ENCODE data around the gene PSKH1. TPM values are rescaled to one million over a fixed set of nuclear protein-coding genes. Genes with fewer than 3 reads are reported as not detected.

PSKH1 gene
- total RNA-seq, 1 experiment from 2014 or later, result 8.1 TPM

DNA sequence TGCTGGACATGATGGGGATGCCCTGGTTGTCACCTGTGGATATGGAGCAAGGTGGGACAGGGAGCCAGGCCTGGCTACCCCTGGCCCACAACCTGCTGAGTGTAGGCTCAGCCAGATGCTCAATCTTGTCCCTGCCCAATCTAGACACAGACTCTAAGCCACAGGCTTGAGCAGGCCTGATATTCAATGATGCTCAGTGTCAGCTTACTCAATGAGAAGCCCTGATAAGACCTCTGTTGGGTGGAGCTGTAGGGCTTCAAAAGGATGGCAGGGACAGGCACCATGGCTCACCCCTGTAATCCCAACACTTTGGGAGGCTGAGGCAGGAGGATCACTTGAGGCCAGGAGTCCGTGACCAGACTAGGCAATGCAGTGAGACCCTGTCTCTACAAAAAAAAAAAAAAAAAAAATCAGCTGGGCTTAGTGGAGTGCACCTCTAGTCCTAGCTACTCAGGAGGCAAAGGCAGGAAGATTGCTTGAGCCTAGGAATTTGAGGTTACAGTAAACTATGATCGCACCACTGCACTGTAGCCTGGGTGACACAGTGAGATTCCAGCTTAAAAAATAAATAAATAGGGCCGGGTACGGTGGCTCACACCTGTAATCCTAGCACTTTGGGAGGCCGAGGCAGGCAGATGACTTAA lies 47.5 kb downstream of the PSKH1 start:
- no peak for DNase-seq (ENCODE audit: low spot score)

DNA sequence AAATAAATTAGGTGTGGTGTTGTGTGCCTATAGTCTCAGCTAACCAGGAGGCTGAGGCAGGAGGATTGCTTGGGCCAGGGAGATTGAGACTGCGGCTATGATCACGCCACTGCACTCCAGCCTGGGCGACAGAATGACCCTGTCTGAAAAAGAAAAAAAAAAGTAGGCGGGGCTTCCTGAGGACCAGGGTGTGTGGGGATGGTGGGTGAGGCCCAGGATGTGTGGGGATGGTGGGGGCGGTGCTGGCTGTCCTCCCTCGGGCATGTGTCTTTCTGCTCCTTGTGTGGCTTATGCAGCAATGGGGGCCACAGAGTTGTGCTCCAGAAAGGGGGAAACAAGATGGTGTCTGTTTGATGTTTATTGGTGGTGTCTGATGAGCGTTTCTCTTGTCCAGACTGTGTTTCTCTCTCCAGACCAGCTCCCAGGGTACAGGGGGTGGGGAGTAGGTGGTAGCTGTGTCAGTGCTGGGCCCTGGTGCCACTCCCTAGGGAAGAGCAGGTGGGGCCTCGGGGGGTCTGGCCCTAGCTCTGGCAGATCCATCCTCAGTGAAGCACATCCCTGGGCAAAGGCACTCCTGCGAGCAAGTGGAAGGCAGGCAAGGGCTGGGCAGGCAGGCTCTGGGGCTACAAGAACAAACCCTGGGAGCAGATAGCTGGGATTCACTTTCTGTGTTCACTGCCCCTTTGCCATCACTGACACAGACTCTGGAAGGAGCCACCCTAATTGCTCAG lies 48.6 kb downstream of the PSKH1 start:
- DNase-seq (ENCODE audit: low spot score), result no peak

- DNase-seq (ENCODE audit: low spot score), result no peak
These were observed 49.1 kb downstream of the PSKH1 start for GRCh38 chr16:67942200-67942509.

- DNase-seq (ENCODE audit: low spot score), result no peak
These were observed 49.6 kb downstream of the PSKH1 start for GRCh38 chr16:67942510-67943255.

- no peak for DNase-seq (ENCODE audit: low spot score)
These were observed 50.2 kb downstream of the PSKH1 start for GRCh38 chr16:67943256-67943618.

DNA sequence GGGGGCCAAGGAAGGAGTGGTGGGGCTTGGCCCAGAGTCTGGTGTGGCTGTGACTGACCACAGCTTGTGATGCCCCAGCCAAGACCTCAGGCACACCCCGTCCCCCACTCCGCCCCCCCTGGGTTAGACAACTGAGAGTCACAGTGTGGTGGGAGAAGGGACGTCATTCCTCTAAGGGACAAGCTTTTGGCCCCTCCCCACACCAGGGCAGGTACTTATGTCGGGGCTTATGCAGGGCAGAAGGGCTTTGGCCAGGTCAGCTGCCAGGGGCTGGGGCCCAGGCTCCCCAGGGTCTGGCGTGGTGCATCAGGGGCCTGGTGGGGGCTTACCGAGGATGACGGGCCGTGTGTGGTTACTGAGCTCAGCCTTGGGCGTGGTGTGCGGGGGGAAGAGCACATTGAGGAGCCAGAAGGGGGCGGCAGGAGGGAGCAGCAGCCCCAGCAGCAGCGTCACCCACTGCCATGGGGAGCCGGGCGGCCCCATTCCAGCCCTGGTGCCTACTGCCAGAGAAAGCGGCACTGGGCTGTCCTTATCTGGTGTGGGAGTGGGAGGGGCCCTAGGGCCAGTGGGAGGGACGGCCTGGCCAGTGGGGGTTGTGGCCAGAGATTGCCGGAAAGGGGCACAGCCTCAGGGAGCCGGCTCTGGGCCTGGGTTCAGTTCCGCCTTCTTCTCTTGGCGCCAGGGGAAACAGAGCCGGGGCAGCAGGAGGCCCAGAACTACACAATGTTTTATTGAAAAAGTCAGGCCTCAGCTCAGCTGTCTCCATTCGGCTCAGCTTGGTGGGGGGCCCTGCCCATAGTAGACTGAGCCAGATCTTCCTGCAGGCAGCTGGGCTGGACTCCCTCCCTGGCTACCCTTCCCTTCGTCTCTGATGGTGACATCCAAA lies 50.8 kb downstream of the PSKH1 start, which contains the start of gene LCAT:
LCAT (minus strand) TSS at position 502 of the 886 bp plus-strand sequence; CDS start at position 483, 19 bp downstream.
- no peak for DNase-seq (ENCODE audit: low spot score)

GRCh38 chr16:67944690-67945391 lies 51.8 kb downstream of the PSKH1 start:
- DNase-seq (ENCODE audit: low spot score), result no peak

DNA sequence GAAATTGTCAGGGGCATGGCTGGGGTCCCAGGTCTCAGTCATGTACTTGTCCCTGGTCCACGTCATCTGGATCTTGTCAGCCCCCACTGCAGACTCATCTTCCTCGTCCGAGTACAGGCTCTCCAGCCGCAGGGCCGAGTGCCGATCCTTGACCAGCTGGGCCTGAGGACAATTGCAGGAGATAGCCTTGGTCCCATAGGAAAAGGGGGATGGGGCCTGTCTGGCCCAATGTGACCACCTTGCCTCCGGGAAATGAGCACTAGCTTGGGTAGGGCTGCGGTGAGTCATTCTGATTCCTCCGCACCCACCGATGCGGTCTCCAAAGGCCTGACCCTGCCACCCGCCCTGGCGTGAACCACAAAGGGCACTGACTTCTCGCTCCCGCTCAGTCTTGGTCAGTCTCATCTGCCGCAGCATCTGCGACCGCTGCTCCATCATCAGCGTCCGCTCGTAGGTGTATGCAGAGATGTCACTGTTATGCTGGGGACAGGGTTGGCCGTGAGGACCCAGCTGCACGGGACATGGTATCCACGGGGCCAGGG lies 52.4 kb downstream of the PSKH1 start:
- no peak for DNase-seq (ENCODE audit: low spot score)

- DNase-seq (ENCODE audit: low spot score), result no peak
These were observed 53.1 kb downstream of the PSKH1 start for GRCh38 chr16:67946128-67946569.

GRCh38 chr16:67946966-67947558 lies 54.0 kb downstream of the PSKH1 start:
- no peak for DNase-seq (ENCODE audit: low spot score)

DNA sequence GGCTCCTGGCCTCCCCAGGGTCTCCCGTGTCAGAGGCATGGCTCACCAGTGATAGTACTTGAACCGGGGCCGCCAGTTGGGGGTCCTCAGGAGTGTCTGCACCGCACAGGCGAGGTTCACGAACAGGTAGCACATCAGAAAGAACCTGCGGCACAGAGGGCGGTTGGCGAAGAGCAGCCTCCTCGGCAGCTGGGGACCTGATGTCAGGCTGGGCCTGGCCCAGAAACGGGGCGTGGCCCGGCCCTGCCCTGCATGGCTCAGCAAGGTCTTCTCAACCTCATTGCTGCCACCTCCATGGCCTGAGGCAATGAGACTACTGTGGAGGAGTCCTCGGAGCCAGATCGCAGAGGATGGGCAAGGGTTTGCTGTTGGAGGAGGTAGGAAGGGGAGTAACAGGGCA lies 55.0 kb downstream of the PSKH1 start:
- DNase-seq (ENCODE audit: low spot score), result no peak

DNA sequence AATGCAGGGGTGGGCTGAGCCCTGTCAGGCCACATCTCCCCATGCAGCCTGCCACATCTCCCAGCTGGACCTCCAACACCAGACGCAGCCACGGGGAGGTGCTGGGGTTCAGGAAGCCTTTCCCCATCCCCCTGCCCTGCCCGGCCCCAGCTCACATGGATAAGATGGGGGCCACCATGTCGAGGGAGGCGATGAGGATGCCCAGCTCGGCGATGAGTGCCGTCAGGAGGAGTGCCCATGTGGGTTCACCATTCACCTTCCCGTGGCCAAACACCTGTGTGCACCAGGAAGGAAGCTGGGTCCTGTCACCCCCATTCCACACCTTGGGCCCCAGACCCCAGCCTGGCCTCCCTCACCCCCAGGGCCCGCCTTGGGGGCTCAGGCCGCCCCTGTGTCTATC lies 56.6 kb downstream of the PSKH1 start:
- no peak for DNase-seq (ENCODE audit: low spot score)

DNA sequence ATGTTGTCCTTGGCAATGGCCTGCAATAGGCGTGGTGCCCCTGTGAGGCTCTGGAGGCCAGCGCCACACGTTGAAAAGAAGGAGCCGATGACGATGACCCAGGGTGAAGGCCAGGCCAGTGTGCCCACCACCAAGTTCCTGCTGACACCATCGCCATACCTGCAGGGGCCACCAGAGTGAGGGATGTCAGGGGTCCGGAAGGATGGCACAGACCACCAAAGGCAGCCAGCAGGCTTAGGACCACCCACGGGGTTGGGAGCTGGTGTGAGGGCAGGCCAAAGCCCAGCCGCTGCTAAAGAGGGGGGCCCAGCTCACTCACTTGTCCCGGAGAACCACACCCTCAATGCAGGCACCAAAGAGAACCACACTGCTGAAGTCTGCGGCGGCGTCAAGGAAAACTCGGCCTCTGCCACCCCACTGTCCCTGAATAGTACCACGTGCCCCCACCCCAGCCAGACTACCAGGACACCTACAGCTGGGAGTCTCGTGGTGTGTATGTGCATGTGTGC lies 57.3 kb downstream of the PSKH1 start:
- DNase-seq (ENCODE audit: low spot score), result no peak

GRCh38 chr16:67951485-67951884 lies 58.4 kb downstream of the PSKH1 start:
- DNase-seq (ENCODE audit: low spot score), result no peak

DNA sequence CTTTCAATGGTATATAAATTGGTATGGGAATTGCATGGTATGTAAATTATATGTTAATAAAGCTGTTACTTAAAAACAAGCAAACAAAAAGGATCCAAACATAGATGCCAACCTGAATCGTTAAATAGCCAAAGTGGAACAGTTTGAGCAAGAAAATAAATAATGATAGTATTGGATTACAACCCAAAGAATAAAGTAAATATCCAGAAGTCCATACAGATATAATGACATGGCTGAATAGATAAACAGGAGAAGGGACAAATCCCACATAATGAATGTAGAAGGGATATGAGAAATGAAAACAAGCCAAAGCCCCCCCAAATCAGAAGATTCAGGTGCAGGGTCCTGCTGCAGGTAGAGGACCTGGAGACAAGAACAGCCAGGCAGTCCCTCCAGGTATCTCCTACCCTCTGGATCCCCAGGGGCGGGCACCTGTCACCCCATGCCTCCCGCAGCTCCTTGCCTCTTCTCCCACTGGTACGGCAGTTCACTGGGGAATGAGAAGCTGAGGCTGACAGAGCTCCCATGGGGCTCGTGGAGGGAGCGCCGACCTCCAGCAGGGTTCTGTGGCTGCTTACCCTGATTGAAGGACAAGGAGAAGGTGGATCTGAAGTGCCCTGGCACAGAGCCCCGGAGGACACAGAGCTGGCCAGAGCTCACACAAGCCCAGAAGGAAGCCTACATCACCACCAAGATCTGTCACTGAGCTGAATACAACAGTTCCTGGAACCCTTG lies 60.8 kb downstream of the PSKH1 start:
- no peak for DNase-seq (ENCODE audit: low spot score)

DNA sequence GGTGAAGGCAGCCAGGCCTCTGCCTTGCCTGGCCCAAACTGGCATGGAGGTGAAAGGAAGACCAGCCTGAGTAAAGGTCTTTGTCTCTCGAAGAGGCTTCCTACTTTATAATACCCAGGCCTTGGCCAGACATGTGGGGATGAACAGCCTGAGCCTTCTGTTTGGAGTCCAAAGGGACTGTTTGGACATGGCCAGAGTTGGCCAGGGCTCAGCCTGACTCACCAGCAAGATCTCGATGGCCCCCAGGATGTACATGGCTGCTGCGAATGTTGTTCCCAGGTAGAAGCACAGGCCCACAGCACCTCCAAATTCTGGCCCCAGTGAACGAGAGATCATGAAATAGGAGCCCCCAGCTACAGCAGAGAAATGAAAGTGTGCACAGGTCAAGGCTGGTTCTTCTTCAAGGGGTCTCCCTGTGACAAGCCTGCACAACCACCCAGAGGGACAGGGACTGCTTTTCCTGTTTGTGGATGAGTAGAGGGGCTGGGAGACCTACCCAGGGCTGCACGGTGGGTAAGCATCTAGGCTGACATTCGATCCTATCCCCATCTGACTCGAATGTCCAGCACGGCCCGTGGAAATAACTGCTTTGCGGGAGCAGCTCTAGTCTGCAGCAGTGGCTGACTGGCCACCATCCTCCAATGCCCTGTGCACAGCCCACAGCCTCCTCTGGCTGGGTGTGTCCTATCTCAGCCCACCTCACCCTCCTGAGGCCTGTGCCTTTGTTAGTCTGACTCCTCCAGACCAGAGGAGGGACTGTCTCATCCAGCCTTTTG lies 61.6 kb downstream of the PSKH1 start:
- DNase-seq (ENCODE audit: low spot score), result no peak

DNA sequence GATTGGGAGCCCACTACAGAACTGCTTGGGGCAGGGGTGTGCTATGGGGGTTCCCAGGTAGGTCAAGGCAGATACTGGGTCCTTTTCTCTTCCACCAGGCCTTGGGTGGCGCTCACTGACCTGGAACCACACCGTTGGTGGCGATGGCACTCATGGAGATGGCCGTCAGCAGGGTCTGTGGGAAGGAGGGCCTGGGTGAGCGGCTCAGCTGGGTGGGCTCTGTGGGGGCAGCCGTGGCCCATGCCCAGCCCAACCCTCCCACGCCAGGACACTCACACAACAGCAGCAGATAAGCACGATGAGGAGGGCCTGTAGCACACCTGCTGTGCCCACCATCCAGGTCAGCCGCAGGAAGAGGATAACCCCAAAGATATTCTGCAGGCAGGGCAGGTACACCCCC lies 64.6 kb downstream of the PSKH1 start:
- DNase-seq (ENCODE audit: low spot score), result no peak

DNA sequence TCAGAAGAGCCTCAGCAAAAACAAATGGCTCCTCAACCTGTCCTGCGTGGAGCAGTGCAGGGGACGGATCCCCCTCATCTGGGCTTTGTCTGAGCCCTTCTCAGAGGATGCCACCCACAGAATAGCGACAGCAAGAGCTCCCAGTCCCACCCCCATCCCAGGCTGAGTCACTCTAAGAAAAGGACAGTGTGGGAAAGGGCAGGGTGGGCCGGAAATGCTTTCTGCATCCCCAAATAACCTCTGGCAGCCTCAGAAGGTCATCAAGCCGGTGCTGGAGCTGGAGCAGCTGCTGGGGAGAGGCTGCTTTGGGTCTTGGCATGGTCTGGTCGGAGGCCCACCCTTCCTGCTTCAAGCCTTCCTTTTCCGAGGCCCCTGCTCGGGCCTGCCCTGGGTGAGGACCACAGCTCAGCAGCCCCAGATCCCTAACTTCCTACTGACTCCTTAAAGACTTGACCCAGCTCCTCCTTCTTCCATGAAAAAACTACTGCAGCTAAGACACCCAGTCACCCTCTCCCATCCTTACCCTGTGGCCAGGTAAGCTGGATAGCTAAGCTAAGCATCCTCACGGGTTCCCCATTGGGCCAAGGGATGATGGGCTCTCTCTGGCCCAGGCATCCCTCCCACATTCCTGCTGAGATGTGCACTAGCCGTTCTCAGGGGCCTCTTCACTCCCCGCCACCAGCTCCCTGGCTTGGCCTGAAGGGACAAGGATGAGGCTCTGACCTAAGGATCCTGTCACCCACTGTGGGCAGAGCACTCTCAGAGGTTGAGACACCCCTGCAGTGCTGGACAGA lies 66.7 kb downstream of the PSKH1 start:
- DNase-seq (ENCODE audit: low spot score), result no peak

Data from H4 (cell line).